ELR (cell line): ENCODE results near the gene OBI1.

Experiments
- DNase-seq: peaks from one replicate; pipeline ENCODE4 v3.0.0-alpha.2; 2015; ENCODE audit warnings: low read depth

The OBI1 gene

GRCh38 chr13:78576261-78576660 is 82.7 kb downstream of the OBI1 start:
- DNase-seq: no peak

- no peak for DNase-seq
Observed at GRCh38 chr13:78572459-78572858, 86.5 kb downstream of the OBI1 start.

DNA sequence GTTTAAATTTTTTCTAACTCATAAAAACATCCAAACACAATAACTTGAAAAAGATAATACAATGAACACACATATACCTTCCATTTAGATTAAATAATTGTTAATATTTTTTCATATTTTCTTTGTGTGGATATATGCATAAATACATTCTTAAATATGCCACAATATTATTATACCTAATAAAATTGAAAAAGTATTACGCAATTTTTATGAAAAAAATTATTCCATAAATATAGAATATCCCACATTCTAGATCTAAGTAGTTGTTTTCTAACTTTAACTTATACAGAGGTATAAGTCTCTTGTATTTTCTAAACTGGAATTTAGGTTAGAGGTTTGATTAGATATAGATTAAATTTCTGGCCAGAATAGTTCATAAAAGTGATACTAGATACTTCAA is 89.9 kb downstream of the OBI1 start:
- no peak for DNase-seq

DNA sequence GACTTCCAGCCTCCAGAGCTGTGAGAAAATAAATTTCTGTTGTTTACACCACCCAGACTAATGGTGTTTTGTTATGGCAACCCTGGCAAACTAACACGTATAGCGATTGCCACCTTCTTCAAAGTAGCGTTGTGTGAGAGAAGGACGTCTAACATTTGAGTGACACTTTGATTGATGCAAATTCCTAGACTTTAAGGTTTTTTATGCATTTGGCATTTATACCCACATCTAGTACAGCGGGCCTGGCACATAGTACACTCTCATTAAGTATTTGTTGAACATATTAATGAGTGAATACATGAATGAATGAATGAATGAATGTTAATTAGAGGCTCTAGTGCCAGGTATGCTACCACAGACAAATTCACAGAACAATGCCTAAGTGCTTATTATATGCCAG is 92.3 kb downstream of the OBI1 start:
- no peak for DNase-seq
